ENCODE measurements around the gene DCST1. TPM values are rescaled to one million over a fixed set of nuclear protein-coding genes. Genes with fewer than 3 reads are reported as not detected.
A peak's percentile ranks its signal among the peaks of the same experiment; 100 is the strongest.

DCST1 gene
- total and polyA plus RNA-seq, 2 donors (not counting 3 experiments of a cell fraction or from before 2014, with no cell fraction given): not detected

- Histone ChIP-seq H4K20me1 (replicated peaks; ENCODE audit: control insufficient read depth, extremely low read depth, insufficient read depth, low read length) (no peaks in the 10 kb centered on the region), H3K9ac (replicated peaks; ENCODE audit: extremely low read depth, insufficient read depth, low read length) (no peak overlapping the region), H3K27me3 (ENCODE audit: control insufficient read depth in 2 of 2, insufficient read depth in 2 of 2, low read length in 2 of 2) (peaks cover 35 to 46% of the 10 kb centered on the region in 2 experiments), H3K36me3 (ENCODE audit: control insufficient read depth in 2 of 2, extremely low read depth in 1 of 2, insufficient read depth in 2 of 2, low read length in 2 of 2) (no peaks in the 10 kb centered on the region), H3K4me3 (replicated peaks in 1 of 3; ENCODE audit: insufficient read depth in 1 of 3, low read depth in 1 of 3, low read length in 3 of 3) (no peak overlapping the region), H3K4me1 (ENCODE audit: control insufficient read depth, extremely low read depth, insufficient read depth, low read length) (peaks cover 15% of the 10 kb centered on the region), H3K4me2 (ENCODE audit: insufficient read depth, low read length) (no peak overlapping the region), H3K79me2 (ENCODE audit: control insufficient read depth, insufficient read depth, low read length) (no peaks in the 10 kb centered on the region), H3K9me1 (replicated peaks; ENCODE audit: control insufficient read depth, extremely low read depth, insufficient read depth, low read length) (no peaks in the 10 kb centered on the region), H3K9me3 (replicated peaks; ENCODE audit: control insufficient read depth, insufficient read depth, low read length) (no peaks in the 10 kb centered on the region), H3K27ac (ENCODE audit: insufficient read depth, low read depth, low read length) (no peak overlapping the region), H2AFZ (ENCODE audit: low read depth, low read length) (no peak overlapping the region)
- dilution Hi-C loops (cut with MboI; ENCODE audit: extremely low pct_ligation_motif_present, low sequenced_read_pairs) (no loop called here), intact Hi-C loops (cut with micrococcal nuclease) (no loop called here)
- DNase-seq (ENCODE audit: low read depth, low spot score) (no peak), FAIRE-seq (no peak)
- no TSS peak for BruUV-seq (replicated peaks)
- ChIA-PET POLR2A (no interaction called here), CTCF (interaction anchor here (1.0 to 1.4 kb wide), 4 partner anchors 20 to 175 kb away, joined by 3 to 5 read pairs (median 4); partner anchors contain the start of gene KRTCAP2)
- TF ChIP-seq EZH2 (IDR thresholded peaks at IDR 0.05; ENCODE audit: borderline replicate concordance, low read depth, low read length, severe bottlenecking) (peak; percentile 84), GATA2 (IDR thresholded peaks at IDR 0.05; ENCODE audit: insufficient read depth, insufficient read length, low read depth, low read length) (no peak)
These were observed 48.1 kb downstream of the DCST1 start for GRCh38 chr1:155081472-155082300.

- no TSS peak for BruUV-seq (replicated peaks)
- H4K20me1 ChIP-seq (replicated peaks; ENCODE audit: control insufficient read depth, extremely low read depth, insufficient read depth, low read length): no peaks in the 10 kb centered on the region
- H3K9me3 ChIP-seq (replicated peaks; ENCODE audit: control insufficient read depth, insufficient read depth, low read length): no peaks in the 10 kb centered on the region
- H3K27me3 ChIP-seq (ENCODE audit: control insufficient read depth in 2 of 2, insufficient read depth in 2 of 2, low read length in 2 of 2): peaks cover 35 to 46% of the 10 kb centered on the region in 2 experiments
- TF ChIP-seq POLR2A (IDR thresholded peaks at IDR 0.05; ENCODE audit: low read depth, low read length) (no peak), EZH2 (IDR thresholded peaks at IDR 0.05; ENCODE audit: borderline replicate concordance, low read depth, low read length, severe bottlenecking) (peak; percentile 17)
- no peak overlapping the region for H3K9ac ChIP-seq (replicated peaks; ENCODE audit: extremely low read depth, insufficient read depth, low read length)
- H3K9me1 ChIP-seq (replicated peaks; ENCODE audit: control insufficient read depth, extremely low read depth, insufficient read depth, low read length): no peaks in the 10 kb centered on the region
- H3K36me3 ChIP-seq (ENCODE audit: control insufficient read depth in 2 of 2, extremely low read depth in 1 of 2, insufficient read depth in 2 of 2, low read length in 2 of 2): no peaks in the 10 kb centered on the region
- dilution Hi-C loops (cut with MboI; ENCODE audit: extremely low pct_ligation_motif_present, low sequenced_read_pairs) (no loop called here), intact Hi-C loops (cut with micrococcal nuclease) (no loop called here)
- ChIA-PET CTCF (interaction anchor here (1.0 kb wide), 1 partner anchor 176 kb away, joined by 3 read pairs; no protein-coding TSS in a partner anchor), POLR2A (no interaction called here)
- FAIRE-seq (no peak), DNase-seq (ENCODE audit: low read depth, low spot score) (no peak)
- no peak overlapping the region for H3K4me2 ChIP-seq (ENCODE audit: insufficient read depth, low read length)
- no peak overlapping the region for H3K4me3 ChIP-seq (replicated peaks in 1 of 3; ENCODE audit: insufficient read depth in 1 of 3, low read depth in 1 of 3, low read length in 3 of 3)
- H3K79me2 ChIP-seq (ENCODE audit: control insufficient read depth, insufficient read depth, low read length): no peaks in the 10 kb centered on the region
- H2AFZ ChIP-seq (ENCODE audit: low read depth, low read length): no peak overlapping the region
- H3K27ac ChIP-seq (ENCODE audit: insufficient read depth, low read depth, low read length): no peak overlapping the region
- H3K4me1 ChIP-seq (ENCODE audit: control insufficient read depth, extremely low read depth, insufficient read depth, low read length): peaks cover 15% of the 10 kb centered on the region
These were observed 48.9 kb downstream of the DCST1 start for GRCh38 chr1:155082301-155083051.
